Measurements from ENCODE around the gene PTPRN2.

DNA sequence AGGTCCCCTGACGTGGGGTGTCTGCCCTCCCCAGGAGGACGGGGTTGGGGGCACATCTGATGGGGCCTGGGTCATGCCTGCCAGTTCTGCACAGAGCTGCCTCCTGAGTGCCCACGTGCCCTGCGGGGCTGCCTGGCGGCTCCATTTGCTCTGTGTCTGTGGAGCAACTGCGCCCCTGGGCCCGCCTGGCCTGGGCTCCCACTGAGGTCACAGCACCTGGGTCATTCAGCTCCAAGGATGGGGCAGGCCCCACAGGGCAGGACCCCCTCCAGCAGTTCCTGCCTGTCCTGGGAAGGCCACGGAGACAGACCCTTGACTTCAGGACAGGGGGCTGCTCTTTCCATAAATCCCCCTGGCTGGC is 590.6 kb downstream of the PTPRN2 start:
- TF ChIP-seq, protein P1, sequence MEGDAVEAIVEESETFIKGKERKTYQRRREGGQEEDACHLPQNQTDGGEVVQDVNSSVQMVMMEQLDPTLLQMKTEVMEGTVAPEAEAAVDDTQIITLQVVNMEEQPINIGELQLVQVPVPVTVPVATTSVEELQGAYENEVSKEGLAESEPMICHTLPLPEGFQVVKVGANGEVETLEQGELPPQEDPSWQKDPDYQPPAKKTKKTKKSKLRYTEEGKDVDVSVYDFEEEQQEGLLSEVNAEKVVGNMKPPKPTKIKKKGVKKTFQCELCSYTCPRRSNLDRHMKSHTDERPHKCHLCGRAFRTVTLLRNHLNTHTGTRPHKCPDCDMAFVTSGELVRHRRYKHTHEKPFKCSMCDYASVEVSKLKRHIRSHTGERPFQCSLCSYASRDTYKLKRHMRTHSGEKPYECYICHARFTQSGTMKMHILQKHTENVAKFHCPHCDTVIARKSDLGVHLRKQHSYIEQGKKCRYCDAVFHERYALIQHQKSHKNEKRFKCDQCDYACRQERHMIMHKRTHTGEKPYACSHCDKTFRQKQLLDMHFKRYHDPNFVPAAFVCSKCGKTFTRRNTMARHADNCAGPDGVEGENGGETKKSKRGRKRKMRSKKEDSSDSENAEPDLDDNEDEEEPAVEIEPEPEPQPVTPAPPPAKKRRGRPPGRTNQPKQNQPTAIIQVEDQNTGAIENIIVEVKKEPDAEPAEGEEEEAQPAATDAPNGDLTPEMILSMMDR (conservative IDR thresholded peaks at IDR 0.05; ENCODE audit: low read depth, low read length) = no peak
- no peak for TF ChIP-seq EZH2 (IDR thresholded peaks at IDR 0.05; ENCODE audit: borderline replicate concordance, low read depth, low read length, poor library complexity, severe bottlenecking)

Measured in A673 (cell line).